H1 (cell line): ENCODE data around the gene ACKR3. TPM values are rescaled to one million over a fixed set of nuclear protein-coding genes. Genes with fewer than 3 reads are reported as not detected.
A peak's percentile ranks its signal among the peaks of the same experiment; 100 is the strongest.

Source experiments
- CTCF ChIA-PET: fragments of 300-600 bp; sonication (Branson Sonifier 250); formaldehyde crosslinking; loops from one replicate; lab custom pipeline; 2021; ENCODE audit not compliant: partially characterized antibody; lab: Charles Lee
- POLR2A ChIA-PET: fragments of 300-600 bp; sonication (Branson Sonifier 250); formaldehyde crosslinking; loops from one replicate; lab custom pipeline; 2021; ENCODE audit warnings: inconsistent platforms; ENCODE audit not compliant: partially characterized antibody; lab: Charles Lee
- DNase-seq, 2 experiments: peaks; one replicate each; pipeline versions ENCODE4 v3.0.0 to v3.0.0-alpha.2; 2010 to 2022; ENCODE audit warnings: low spot score in 2 of 2, low read depth in 1 of 2, mixed read lengths in 1 of 2
- FAIRE-seq: peaks from 2 replicates; lab custom pipeline; 2011; peaks lifted over from hg19 to GRCh38; lab: Jason Lieb, UNC
- H2AFZ ChIP-seq: 2 replicates; pipeline ENCODE4 v1.8.1; 2012; ENCODE audit warnings: low read length, inconsistent platforms
- H2AK5ac ChIP-seq: 2 replicates; pipeline ENCODE4 v1.6.1; 2013; ENCODE audit warnings: low read depth, low read length
- H2BK120ac ChIP-seq: replicated peaks from 2 replicates; pipeline ENCODE3; 2013; ENCODE audit warnings: low read depth, low read length, inconsistent platforms
- H2BK12ac ChIP-seq: 2 replicates; pipeline ENCODE4 v1.6.1; 2013; ENCODE audit warnings: low read depth, low read length
- H2BK15ac ChIP-seq: 2 replicates; pipeline ENCODE4 v1.6.1; 2013; ENCODE audit warnings: low read length
- H2BK20ac ChIP-seq: 2 replicates; pipeline ENCODE4 v1.6.1; 2013; ENCODE audit warnings: low read length
- H2BK5ac ChIP-seq: 2 replicates; pipeline ENCODE4 v1.6.1; 2013; ENCODE audit warnings: low read depth, low read length
- H3K14ac ChIP-seq: 2 replicates; pipeline ENCODE4 v1.6.1; 2013; ENCODE audit warnings: inconsistent platforms; ENCODE audit not compliant: insufficient read length
- H3K18ac ChIP-seq: 2 replicates; pipeline ENCODE4 v1.6.1; 2013; ENCODE audit warnings: low read length; ENCODE audit errors: extremely low read depth
- H3K23ac ChIP-seq: 2 replicates; pipeline ENCODE4 v1.6.1; 2013; ENCODE audit warnings: inconsistent platforms; ENCODE audit not compliant: insufficient read length
- H3K23me2 ChIP-seq: 2 replicates; pipeline ENCODE4 v1.6.1; 2013; ENCODE audit warnings: low read depth, low read length
- H3K27ac ChIP-seq: 2 replicates; pipeline ENCODE4 v1.6.1; 2011; ENCODE audit warnings: low read depth, low read length, inconsistent platforms
- H3K27me3 ChIP-seq, 4 experiments: replicated peaks in 1 of 4; 1 replicate in 1 of 4; 2 replicates in 3 of 4; pipeline versions ENCODE4 v1.6.1 to v1.8.1; 2011 to 2013; ENCODE audit warnings: low read length in 3 of 4, mild to moderate bottlenecking in 3 of 4, inconsistent platforms in 2 of 4, mixed read lengths in 2 of 4, moderate library complexity in 1 of 4; ENCODE audit not compliant: control insufficient read depth in 3 of 4, insufficient read depth in 3 of 4; ENCODE audit errors: extremely low read depth in 1 of 4
- H3K36me3 ChIP-seq, 4 experiments: 2 replicates each; pipeline versions ENCODE4 v1.6.1 to v1.8.1; 2011 to 2013; ENCODE audit warnings: mild to moderate bottlenecking in 4 of 4, low read length in 3 of 4, moderate library complexity in 2 of 4, control low read depth in 1 of 4, inconsistent platforms in 1 of 4; ENCODE audit not compliant: insufficient read depth in 4 of 4, control insufficient read depth in 2 of 4
- H3K4ac ChIP-seq: replicated peaks from 2 replicates; pipeline ENCODE3; 2013; ENCODE audit warnings: low read length, low read depth, mixed read lengths, inconsistent platforms; ENCODE audit not compliant: insufficient read length
- H3K4me1 ChIP-seq, 4 experiments: replicated peaks in 1 of 4; 1 replicate in 1 of 4; 2 replicates in 3 of 4; pipeline versions ENCODE4 v1.6.1 to v1.8.1; 2011 to 2013; ENCODE audit warnings: low read length in 3 of 4, inconsistent platforms in 2 of 4, mixed read lengths in 1 of 4; ENCODE audit not compliant: insufficient read depth in 4 of 4, control insufficient read depth in 3 of 4
- H3K4me2 ChIP-seq, 2 experiments: 2 replicates each; pipeline versions ENCODE4 v1.6.1 to v1.8.1; 2011 to 2013; ENCODE audit warnings: low read depth in 2 of 2, low read length in 2 of 2, control low read depth in 1 of 2, inconsistent platforms in 1 of 2, mild to moderate bottlenecking in 1 of 2; ENCODE audit not compliant: insufficient read depth in 1 of 2
- H3K4me3 ChIP-seq, 4 experiments: fragments of 200-600, 300-600 bp in 1 of 4; sonication (generic), shearing (Covaris generic), sonication (Bioruptor Twin) in 1 of 4; 2 replicates each; pipeline versions ENCODE4 v1.5.1 to v1.8.1; 2011 to 2016; ENCODE audit warnings: low read length in 4 of 4, low read depth in 3 of 4, control low read depth in 2 of 4, inconsistent platforms in 2 of 4, mild to moderate bottlenecking in 2 of 4, mixed read lengths in 1 of 4, moderate library complexity in 1 of 4; ENCODE audit not compliant: insufficient read depth in 2 of 4; ENCODE audit errors: extremely low read depth in 1 of 4
- H3K56ac ChIP-seq: replicated peaks from 2 replicates; pipeline ENCODE3; 2013; ENCODE audit warnings: low read depth, mild to moderate bottlenecking, mixed read lengths, low read length, inconsistent platforms; ENCODE audit not compliant: insufficient read length
- H3K79me1 ChIP-seq: 2 replicates; pipeline ENCODE4 v1.6.1; 2013; ENCODE audit warnings: low read depth, low read length, control low read depth
- H3K79me2 ChIP-seq, 2 experiments: 2 replicates each; pipeline versions ENCODE4 v1.6.1 to v1.8.1; 2012 to 2013; ENCODE audit warnings: low read length in 2 of 2, mild to moderate bottlenecking in 2 of 2, inconsistent platforms in 1 of 2; ENCODE audit not compliant: insufficient read depth in 2 of 2, control insufficient read depth in 1 of 2
- H3K9ac ChIP-seq, 4 experiments: replicated peaks in 1 of 4; 1 replicate in 1 of 4; 2 replicates in 3 of 4; pipeline versions ENCODE4 v1.6.1 to v1.8.1; 2011 to 2013; ENCODE audit warnings: low read depth in 3 of 4, low read length in 3 of 4, control low read depth in 2 of 4, mild to moderate bottlenecking in 2 of 4, moderate library complexity in 2 of 4, inconsistent platforms in 1 of 4; ENCODE audit errors: extremely low read depth in 1 of 4
- H3K9me3 ChIP-seq, 2 experiments: 2 replicates each; pipeline versions ENCODE4 v1.6.1 to v1.8.1; 2012 to 2013; ENCODE audit warnings: mild to moderate bottlenecking in 2 of 2, moderate library complexity in 2 of 2, control low read depth in 1 of 2, inconsistent platforms in 1 of 2, low read depth in 1 of 2, low read length in 1 of 2, mixed read lengths in 1 of 2; ENCODE audit not compliant: insufficient read depth in 2 of 2
- H4K20me1 ChIP-seq, 2 experiments: replicated peaks in 1 of 2; 2 replicates each; pipeline versions ENCODE3 to v1.8.1; 2011 to 2013; ENCODE audit warnings: inconsistent platforms in 2 of 2, low read length in 2 of 2, mild to moderate bottlenecking in 1 of 2; ENCODE audit not compliant: insufficient read depth in 2 of 2, control insufficient read depth in 1 of 2
- H4K5ac ChIP-seq: 2 replicates; pipeline ENCODE4 v1.6.1; 2013; ENCODE audit warnings: low read length, low read depth, mixed read lengths, inconsistent platforms; ENCODE audit not compliant: insufficient read length
- H4K8ac ChIP-seq: 2 replicates; pipeline ENCODE4 v1.8.0; 2013; ENCODE audit warnings: mild to moderate bottlenecking, moderate library complexity, low read length, inconsistent platforms; ENCODE audit not compliant: insufficient read depth; ENCODE audit errors: extremely low read depth
- H4K91ac ChIP-seq: replicated peaks from 2 replicates; pipeline ENCODE3; 2013; ENCODE audit warnings: low read length, mixed read lengths, inconsistent platforms; ENCODE audit not compliant: insufficient read length
- TAF7 ChIP-seq: optimal IDR thresholded peaks from 2 replicates; pipeline ENCODE3; 2011; ENCODE audit warnings: low read depth, mild to moderate bottlenecking, inconsistent platforms, low read length, moderate library complexity, borderline replicate concordance
- WGBS, 2 experiments: shearing (Covaris generic) in 1 of 2; methylation state at CpG; one replicate each; pipeline versions ENCODE4 v1.1.6 to v1.1.7; 2013 to 2015; ENCODE audit warnings: low lambda C conversion rate in 2 of 2, mixed read lengths in 2 of 2, inconsistent platforms in 1 of 2, low coverage in 1 of 2, missing lambda C conversion rate in 1 of 2; ENCODE audit not compliant: insufficient replicate concordance in 2 of 2, insufficient coverage in 1 of 2, insufficient read length in 1 of 2; ENCODE audit errors: extremely low coverage in 1 of 2, missing lambda C conversion rate in 1 of 2; 5-methylcytosine and 5-hydroxymethylcytosine counted together
- polyA plus RNA-seq, 7 experiments: library from polyadenylated mRNA; depleted of rRNA in 3 of 7; stranded (reverse) in 5 of 7; unstranded in 2 of 7; fragments of >200 nt in 5 of 7; fragments of 200-250 nt in 2 of 7; gene quantifications; 1 replicate in 5 of 7; 2 replicates in 1 of 7; 4 replicates in 1 of 7; pipeline versions ENCODE4 v1.2.1 to v1.2.3, GENCODE V29; 2011 to 2013; ENCODE audit warnings: missing spikeins in 2 of 7, mixed read lengths in 2 of 7
- total RNA-seq: library from RNA; stranded (reverse); fragmentation: NEBNext Ultra II Directional; extraction: Animal tissue kit (Norgen Biotek cat#: 25700); gene quantifications from 2 replicates; pipeline ENCODE4 v1.2.1, GENCODE V29; 2021
- TF ChIP-seq, protein P1 (sequence below): IDR thresholded peaks from 2 replicates; pipeline ENCODE4 v1.6.1; 2012; ENCODE audit warnings: inconsistent platforms

The ACKR3 gene
- total and polyA plus RNA-seq, 2 of the 8 experiments (the other 6 are each of a cell fraction or from before 2014, with no cell fraction given), result 1.4 to 24.4 TPM

- Histone ChIP-seq H3K23ac (no peak overlapping the region), H3K79me1 (no peaks in the 10 kb centered on the region), H3K14ac (no peak overlapping the region), H3K18ac (no peak overlapping the region), H4K8ac (no peak overlapping the region), H3K27me3 (peaks cover 9 to 31% (median 19%) of the 10 kb centered on the region in 4 experiments), H3K27ac (no peak overlapping the region), H3K4me1 (peaks cover 6 to 21% (median 11%) of the 10 kb centered on the region in 4 experiments; a peak in 6 of 7 replicates), H2AFZ (no peak overlapping the region), H2AK5ac (no peak overlapping the region), H2BK120ac (no peak overlapping the region), H2BK12ac (0 out of 2 replicates have a peak overlapping the region, but pooled peaks have one; percentile 44), H2BK5ac (no peak overlapping the region), H2BK15ac (no peak overlapping the region), H4K20me1 (no peaks in the 10 kb centered on the region), H3K9me3 (no peaks in the 10 kb centered on the region), H3K4me2 (no peak overlapping the region), H4K5ac (no peak overlapping the region), H3K36me3 (no peaks in the 10 kb centered on the region), H3K79me2 (no peaks in the 10 kb centered on the region), H3K23me2 (peaks cover 4% of the 10 kb centered on the region; the same call in 1 of the 2 replicates), H4K91ac (peak overlapping the region; percentile 25), H3K4ac (no peak overlapping the region), H3K56ac (no peak overlapping the region), H3K9ac (no peak overlapping the region), H3K4me3 (no peak overlapping the region), H2BK20ac (no peak overlapping the region)
- FAIRE-seq (no peak), DNase-seq (no peak)
- ChIA-PET CTCF (interaction anchor here (1.0 to 2.1 kb wide), 3 partner anchors 9 to 53 kb away, joined by 4 to 6 read pairs (median 6); no protein-coding TSS in a partner anchor), POLR2A (interaction anchor here (0.9 to 1.5 kb wide), 2 partner anchors 33 to 282 kb away, joined by 3 to 4 read pairs; no protein-coding TSS in a partner anchor)
- TF ChIP-seq, protein P1, sequence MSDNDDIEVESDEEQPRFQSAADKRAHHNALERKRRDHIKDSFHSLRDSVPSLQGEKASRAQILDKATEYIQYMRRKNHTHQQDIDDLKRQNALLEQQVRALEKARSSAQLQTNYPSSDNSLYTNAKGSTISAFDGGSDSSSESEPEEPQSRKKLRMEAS, result no peak
- TF ChIP-seq TAF7, result no peak
- 82% methylated on average over 17 of the region's 17 CpGs; no CpG with 5 or more reads in 1 of the 2 experiments for WGBS, 2 experiments
These were observed 3.7 kb upstream of the ACKR3 start for GRCh38 chr2:236565879-236566402.
